ENCODE data around the gene KCNK1. TPM values are rescaled to one million over a fixed set of nuclear protein-coding genes. Genes with fewer than 3 reads are reported as not detected.

KCNK1 gene
- total RNA-seq, 1 experiment from 2014 or later = 13.3 TPM

DNA sequence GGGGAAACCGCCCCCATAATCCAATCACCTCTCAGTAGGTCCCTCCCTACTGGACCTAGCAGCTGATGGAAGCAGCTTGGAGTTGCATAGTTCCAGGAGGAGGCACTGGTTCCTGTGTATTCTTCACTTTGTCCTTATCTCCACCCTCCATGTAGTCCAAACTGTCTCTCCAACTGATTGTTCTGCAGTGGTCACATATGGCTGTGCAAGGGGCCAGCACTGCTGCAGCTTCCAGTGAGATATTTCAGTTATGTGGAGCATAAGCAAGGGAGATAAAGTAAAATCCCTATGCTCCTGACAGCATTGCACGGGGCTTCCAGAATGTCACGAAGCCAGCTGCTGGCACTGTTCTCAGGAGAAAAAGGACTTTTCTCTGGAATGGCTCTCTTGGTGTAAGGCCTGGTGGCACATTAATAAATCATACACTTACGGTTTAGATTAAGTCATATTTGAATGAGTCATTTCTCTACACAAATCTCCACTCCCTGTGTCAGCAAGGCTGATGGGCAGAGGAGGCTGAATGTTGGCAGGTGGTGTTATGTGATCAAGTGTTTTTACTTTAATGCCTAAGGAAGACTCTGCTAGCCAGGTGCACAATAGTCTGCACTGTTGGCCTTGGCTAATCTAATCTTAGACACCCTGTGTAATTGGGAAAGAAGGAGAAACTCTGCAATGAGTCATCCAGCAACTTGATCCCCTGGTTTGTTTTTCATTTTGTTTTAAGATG lies 93.4 kb downstream of the KCNK1 start:
- no peak for ATAC-seq
- ChIA-PET POLR2A (interaction anchor here (0.6 kb wide), 1 partner anchor 78 kb away, joined by 3 read pairs; no protein-coding TSS in a partner anchor), CTCF (interaction anchor here (1.2 to 1.4 kb wide), 2 partner anchors 17 to 18 kb away, joined by 3 read pairs; no protein-coding TSS in a partner anchor)
- DNase-seq (ENCODE audit: low spot score) = no peak
- no peak overlapping the region for H3K4me3 Mint-ChIP-seq
- peaks cover 31% of the 10 kb centered on the region for H3K9me3 Mint-ChIP-seq
- H3K27me3 Mint-ChIP-seq (ENCODE audit: low read depth) = no peaks in the 10 kb centered on the region; the same call in 1 of the 2 replicates
- H3K36me3 Mint-ChIP-seq = peaks cover 14% of the 10 kb centered on the region
- H3K27ac Mint-ChIP-seq = no peak overlapping the region
- TF ChIP-seq FOXJ3 (CRISPR knock-in tag; IDR thresholded peaks at IDR 0.05; ENCODE audit: borderline replicate concordance) (no peak), MYBL2 (CRISPR knock-in tag; IDR thresholded peaks at IDR 0.05) (no peak), GTF2I (CRISPR knock-in tag; conservative IDR thresholded peaks at IDR 0.05) (no peak)
- H3K4me1 Mint-ChIP-seq = peaks cover 16% of the 10 kb centered on the region

DNA sequence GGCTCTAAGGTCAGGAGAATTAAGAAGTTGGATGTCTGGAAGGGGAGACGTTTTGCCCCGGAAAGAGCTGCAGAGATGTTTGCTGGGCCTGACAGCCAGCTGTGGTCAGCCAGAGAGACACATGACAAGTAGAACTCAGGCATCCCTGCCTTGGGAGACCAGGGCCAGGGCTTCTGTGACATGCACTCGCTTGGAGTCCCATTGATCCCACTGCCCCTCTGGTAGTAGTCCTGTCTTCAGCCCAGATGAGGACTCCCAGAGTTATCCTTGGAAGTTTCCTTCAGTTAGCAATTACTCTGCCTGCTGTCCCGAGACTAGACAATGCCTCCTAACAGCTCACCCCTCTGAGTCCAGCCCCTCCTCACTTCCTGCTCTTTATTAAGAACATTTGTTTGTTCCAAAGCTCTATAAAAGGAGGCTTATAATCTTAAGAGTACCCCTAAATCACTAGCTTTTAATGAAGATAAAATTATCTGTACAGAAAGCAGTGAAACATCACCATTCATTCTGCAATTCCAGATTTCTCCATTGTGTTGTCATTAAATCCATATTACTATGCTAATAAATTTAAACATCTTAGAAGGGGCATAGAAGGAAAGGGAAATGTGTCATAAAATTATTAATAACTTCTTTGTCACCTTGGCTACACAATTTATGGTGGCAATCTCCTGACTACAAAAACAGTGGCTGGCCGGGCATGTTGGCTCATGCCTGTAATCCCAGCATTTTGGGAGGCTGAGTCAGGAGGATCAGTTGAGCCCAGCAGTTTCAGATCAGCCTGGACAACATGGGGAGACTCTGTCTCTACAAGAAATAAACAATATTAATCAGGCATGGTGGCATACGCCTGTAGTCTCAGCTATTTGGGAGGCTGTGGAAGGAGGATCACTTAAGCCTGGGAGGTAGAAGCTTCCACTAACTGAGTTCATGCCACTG lies 94.2 kb downstream of the KCNK1 start:
- no peaks in the 10 kb centered on the region; the same call in 1 of the 2 replicates for H3K27me3 Mint-ChIP-seq (ENCODE audit: low read depth)
- H3K9me3 Mint-ChIP-seq = peaks cover 37% of the 10 kb centered on the region
- TF ChIP-seq, protein P1, sequence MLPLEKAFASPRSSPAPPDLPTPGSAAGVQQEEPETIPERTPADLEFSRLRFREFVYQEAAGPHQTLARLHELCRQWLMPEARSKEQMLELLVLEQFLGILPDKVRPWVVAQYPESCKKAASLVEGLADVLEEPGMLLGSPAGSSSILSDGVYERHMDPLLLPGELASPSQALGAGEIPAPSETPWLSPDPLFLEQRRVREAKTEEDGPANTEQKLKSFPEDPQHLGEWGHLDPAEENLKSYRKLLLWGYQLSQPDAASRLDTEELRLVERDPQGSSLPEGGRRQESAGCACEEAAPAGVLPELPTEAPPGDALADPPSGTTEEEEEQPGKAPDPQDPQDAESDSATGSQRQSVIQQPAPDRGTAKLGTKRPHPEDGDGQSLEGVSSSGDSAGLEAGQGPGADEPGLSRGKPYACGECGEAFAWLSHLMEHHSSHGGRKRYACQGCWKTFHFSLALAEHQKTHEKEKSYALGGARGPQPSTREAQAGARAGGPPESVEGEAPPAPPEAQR (CRISPR knock-in tag; IDR thresholded peaks at IDR 0.05) = no peak
- TF ChIP-seq CBFB (CRISPR knock-in tag; IDR thresholded peaks at IDR 0.05; ENCODE audit: low read depth) (no peak), ZNF317 (CRISPR knock-in tag; IDR thresholded peaks at IDR 0.05; ENCODE audit: borderline replicate concordance, low read depth) (no peak), GRHL2 (CRISPR knock-in tag; IDR thresholded peaks at IDR 0.05; ENCODE audit: insufficient replicate concordance, severe bottlenecking) (no peak), ZNF396 (CRISPR knock-in tag; IDR thresholded peaks at IDR 0.05; ENCODE audit: borderline replicate concordance) (no peak)
- TF ChIP-seq, protein P2, sequence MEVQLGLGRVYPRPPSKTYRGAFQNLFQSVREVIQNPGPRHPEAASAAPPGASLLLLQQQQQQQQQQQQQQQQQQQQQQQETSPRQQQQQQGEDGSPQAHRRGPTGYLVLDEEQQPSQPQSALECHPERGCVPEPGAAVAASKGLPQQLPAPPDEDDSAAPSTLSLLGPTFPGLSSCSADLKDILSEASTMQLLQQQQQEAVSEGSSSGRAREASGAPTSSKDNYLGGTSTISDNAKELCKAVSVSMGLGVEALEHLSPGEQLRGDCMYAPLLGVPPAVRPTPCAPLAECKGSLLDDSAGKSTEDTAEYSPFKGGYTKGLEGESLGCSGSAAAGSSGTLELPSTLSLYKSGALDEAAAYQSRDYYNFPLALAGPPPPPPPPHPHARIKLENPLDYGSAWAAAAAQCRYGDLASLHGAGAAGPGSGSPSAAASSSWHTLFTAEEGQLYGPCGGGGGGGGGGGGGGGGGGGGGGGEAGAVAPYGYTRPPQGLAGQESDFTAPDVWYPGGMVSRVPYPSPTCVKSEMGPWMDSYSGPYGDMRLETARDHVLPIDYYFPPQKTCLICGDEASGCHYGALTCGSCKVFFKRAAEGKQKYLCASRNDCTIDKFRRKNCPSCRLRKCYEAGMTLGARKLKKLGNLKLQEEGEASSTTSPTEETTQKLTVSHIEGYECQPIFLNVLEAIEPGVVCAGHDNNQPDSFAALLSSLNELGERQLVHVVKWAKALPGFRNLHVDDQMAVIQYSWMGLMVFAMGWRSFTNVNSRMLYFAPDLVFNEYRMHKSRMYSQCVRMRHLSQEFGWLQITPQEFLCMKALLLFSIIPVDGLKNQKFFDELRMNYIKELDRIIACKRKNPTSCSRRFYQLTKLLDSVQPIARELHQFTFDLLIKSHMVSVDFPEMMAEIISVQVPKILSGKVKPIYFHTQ (CRISPR knock-in tag; IDR thresholded peaks at IDR 0.05) = no peak
- H3K4me1 Mint-ChIP-seq = peaks cover 16% of the 10 kb centered on the region
- DNase-seq (ENCODE audit: low spot score) = no peak
- CTCF ChIA-PET = interaction anchor here (1.2 to 1.4 kb wide), 2 partner anchors 16 to 17 kb away, joined by 3 read pairs; no protein-coding TSS in a partner anchor
- ATAC-seq = no peak
- no peak overlapping the region for H3K27ac Mint-ChIP-seq
- H3K36me3 Mint-ChIP-seq = peaks cover 14% of the 10 kb centered on the region
- POLR2A ChIA-PET = no interaction called here
- H3K4me3 Mint-ChIP-seq = no peak overlapping the region

DNA sequence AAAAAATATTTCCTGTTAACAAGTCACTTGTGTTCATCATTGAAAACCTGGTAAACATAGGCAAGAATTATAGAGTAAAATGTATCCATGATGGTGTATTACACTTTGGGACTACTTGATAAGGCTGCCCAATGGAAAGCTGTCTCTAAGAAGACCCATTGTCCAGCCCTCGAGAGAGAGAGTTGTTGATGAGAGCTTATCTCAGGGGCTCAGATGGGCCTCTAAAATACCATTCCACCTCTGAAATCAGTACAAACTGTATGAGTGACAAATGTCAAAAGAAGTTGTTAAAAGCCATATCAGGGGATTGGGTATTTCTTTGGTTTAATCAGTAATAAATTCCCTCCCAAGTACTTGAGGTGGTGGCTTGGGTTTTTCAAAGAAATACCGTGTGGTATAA lies 96.1 kb downstream of the KCNK1 start:
- Mint-ChIP-seq H3K9me3 (peaks cover 43% of the 10 kb centered on the region), H3K36me3 (peaks cover 14% of the 10 kb centered on the region), H3K27ac (no peak overlapping the region), H3K4me1 (peaks cover 9% of the 10 kb centered on the region), H3K27me3 (ENCODE audit: low read depth) (no peaks in the 10 kb centered on the region; the same call in 1 of the 2 replicates), H3K4me3 (no peak overlapping the region)
- ChIA-PET POLR2A (no interaction called here), CTCF (no interaction called here)
- DNase-seq (ENCODE audit: low spot score) (no peak), ATAC-seq (no peak)
- TF ChIP-seq, protein P3, sequence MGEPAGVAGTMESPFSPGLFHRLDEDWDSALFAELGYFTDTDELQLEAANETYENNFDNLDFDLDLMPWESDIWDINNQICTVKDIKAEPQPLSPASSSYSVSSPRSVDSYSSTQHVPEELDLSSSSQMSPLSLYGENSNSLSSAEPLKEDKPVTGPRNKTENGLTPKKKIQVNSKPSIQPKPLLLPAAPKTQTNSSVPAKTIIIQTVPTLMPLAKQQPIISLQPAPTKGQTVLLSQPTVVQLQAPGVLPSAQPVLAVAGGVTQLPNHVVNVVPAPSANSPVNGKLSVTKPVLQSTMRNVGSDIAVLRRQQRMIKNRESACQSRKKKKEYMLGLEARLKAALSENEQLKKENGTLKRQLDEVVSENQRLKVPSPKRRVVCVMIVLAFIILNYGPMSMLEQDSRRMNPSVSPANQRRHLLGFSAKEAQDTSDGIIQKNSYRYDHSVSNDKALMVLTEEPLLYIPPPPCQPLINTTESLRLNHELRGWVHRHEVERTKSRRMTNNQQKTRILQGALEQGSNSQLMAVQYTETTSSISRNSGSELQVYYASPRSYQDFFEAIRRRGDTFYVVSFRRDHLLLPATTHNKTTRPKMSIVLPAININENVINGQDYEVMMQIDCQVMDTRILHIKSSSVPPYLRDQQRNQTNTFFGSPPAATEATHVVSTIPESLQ (CRISPR knock-in tag; IDR thresholded peaks at IDR 0.05) = no peak
- no peak for TF ChIP-seq GABPB1 (CRISPR knock-in tag; IDR thresholded peaks at IDR 0.05)
- TF ChIP-seq, protein P4, sequence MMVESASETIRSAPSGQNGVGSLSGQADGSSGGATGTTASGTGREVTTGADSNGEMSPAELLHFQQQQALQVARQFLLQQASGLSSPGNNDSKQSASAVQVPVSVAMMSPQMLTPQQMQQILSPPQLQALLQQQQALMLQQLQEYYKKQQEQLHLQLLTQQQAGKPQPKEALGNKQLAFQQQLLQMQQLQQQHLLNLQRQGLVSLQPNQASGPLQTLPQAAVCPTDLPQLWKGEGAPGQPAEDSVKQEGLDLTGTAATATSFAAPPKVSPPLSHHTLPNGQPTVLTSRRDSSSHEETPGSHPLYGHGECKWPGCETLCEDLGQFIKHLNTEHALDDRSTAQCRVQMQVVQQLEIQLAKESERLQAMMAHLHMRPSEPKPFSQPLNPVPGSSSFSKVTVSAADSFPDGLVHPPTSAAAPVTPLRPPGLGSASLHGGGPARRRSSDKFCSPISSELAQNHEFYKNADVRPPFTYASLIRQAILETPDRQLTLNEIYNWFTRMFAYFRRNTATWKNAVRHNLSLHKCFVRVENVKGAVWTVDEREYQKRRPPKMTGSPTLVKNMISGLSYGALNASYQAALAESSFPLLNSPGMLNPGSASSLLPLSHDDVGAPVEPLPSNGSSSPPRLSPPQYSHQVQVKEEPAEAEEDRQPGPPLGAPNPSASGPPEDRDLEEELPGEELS (CRISPR knock-in tag; IDR thresholded peaks at IDR 0.05) = no peak
- TF ChIP-seq, protein P5, sequence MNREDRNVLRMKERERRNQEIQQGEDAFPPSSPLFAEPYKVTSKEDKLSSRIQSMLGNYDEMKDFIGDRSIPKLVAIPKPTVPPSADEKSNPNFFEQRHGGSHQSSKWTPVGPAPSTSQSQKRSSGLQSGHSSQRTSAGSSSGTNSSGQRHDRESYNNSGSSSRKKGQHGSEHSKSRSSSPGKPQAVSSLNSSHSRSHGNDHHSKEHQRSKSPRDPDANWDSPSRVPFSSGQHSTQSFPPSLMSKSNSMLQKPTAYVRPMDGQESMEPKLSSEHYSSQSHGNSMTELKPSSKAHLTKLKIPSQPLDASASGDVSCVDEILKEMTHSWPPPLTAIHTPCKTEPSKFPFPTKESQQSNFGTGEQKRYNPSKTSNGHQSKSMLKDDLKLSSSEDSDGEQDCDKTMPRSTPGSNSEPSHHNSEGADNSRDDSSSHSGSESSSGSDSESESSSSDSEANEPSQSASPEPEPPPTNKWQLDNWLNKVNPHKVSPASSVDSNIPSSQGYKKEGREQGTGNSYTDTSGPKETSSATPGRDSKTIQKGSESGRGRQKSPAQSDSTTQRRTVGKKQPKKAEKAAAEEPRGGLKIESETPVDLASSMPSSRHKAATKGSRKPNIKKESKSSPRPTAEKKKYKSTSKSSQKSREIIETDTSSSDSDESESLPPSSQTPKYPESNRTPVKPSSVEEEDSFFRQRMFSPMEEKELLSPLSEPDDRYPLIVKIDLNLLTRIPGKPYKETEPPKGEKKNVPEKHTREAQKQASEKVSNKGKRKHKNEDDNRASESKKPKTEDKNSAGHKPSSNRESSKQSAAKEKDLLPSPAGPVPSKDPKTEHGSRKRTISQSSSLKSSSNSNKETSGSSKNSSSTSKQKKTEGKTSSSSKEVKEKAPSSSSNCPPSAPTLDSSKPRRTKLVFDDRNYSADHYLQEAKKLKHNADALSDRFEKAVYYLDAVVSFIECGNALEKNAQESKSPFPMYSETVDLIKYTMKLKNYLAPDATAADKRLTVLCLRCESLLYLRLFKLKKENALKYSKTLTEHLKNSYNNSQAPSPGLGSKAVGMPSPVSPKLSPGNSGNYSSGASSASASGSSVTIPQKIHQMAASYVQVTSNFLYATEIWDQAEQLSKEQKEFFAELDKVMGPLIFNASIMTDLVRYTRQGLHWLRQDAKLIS (CRISPR knock-in tag; IDR thresholded peaks at IDR 0.05; ENCODE audit: borderline replicate concordance) = no peak
- TF ChIP-seq IRF2 (CRISPR knock-in tag; IDR thresholded peaks at IDR 0.05; ENCODE audit: borderline replicate concordance, low read depth) = no peak
- TF ChIP-seq ESRRA (CRISPR knock-in tag; IDR thresholded peaks at IDR 0.05; ENCODE audit: borderline replicate concordance) = no peak
- TF ChIP-seq ZNF219 (CRISPR knock-in tag; IDR thresholded peaks at IDR 0.05; ENCODE audit: borderline replicate concordance) = no peak
- TF ChIP-seq ZNF317 (CRISPR knock-in tag; IDR thresholded peaks at IDR 0.05; ENCODE audit: borderline replicate concordance, low read depth) = no peak
